GM23248 (cell line): ENCODE results near the gene SLF2.

ENCODE experiments used
- EZH2 ChIP-seq: fragments of 200-600 bp; sonication (generic); IDR thresholded peaks from 2 replicates; pipeline ENCODE4 v1.6.1; 2018; ENCODE audit warnings: antibody characterized with exemption, mild to moderate bottlenecking; ENCODE audit not compliant: insufficient read depth, poor library complexity, severe bottlenecking
- EZH2phosphoT487 ChIP-seq: fragments of 200-600 bp; sonication (generic); IDR thresholded peaks from 2 replicates; pipeline ENCODE4 v1.6.1; 2018; ENCODE audit warnings: antibody characterized with exemption, moderate library complexity, mild to moderate bottlenecking, low read depth; ENCODE audit not compliant: insufficient read depth

DNA sequence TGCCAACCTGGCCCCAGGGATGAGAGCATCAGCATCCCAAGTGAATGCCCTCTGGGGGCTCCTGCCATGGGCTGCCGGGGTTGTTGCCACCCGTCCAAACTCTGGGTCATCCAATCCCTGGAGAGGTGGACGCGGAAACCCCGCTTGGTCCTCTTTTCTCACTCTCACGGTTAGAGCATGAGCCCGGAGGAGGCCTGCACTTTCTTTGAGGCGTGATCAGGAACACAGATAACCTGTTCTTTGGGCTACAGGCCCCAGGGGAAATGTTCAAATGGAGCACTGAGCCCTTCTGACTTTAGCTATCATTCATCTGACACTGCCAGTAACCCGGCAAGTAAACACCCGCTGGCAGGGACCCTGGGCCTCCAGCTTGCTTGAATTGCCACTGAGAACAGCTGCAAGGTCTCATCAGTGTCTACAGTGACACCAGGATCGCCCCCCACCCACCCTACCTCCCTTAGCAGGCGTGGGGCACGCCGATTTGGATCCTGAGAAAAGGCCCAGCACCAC lies 29.4 kb upstream of the SLF2 start:
- TF ChIP-seq EZH2phosphoT487 (no peak), EZH2 (no peak)
